Activated T-helper 1 cell treated with anti-CD3 and anti-CD28 coated beads, Interleukin-2, amount 50 U/mL, for 16 hours (primary cell): Measurements from ENCODE around the gene HOXB8.

Experiments used
- DNase-seq, 2 donors: peaks; one replicate each; pipeline ENCODE4 v3.0.0-alpha.2; 2020; ENCODE audit warnings: low read depth in 1 of 2, low spot score in 1 of 2

HOXB8 gene

DNA sequence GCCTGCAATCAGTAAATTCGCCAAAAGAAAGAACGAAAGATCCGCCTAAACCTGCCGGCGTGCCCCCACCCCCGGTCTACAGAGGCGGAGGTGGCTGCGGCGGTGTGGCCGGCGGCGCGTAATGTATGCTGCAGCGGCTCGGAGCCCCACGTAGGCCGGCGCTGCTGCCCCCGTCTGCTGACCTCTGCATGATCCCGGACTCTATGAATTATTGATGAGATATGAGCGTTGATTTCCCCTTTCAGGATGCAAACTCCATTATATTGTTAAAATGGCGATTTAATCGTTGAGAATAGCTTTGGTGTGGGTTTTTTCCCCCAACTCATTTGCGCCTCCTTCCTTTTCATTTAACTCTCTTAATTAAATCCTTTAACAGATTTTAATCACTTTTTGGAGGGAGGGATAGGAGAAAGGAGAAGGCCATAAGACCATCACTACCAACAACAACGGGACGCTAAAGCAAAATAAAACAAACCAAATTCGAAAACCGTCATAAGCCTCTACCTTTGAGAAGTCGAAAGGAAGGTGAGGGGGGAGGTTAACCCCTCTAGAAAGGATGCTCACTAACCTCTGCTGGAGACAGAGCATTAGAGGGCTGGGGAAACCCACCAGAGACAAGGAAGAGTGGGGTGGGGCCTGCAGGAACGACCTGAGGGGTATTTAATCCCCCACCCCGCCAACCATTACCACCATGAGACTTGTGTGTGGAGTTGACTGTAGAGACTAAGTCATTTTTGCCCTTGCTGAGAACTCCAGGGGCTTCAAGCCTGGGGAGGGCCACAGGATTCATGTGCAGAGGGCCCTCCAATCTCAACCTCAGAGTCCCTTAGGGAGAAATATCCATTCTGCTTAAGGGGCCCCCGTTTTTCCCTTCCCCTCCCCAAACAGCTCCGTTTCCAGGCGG lies 28.5 kb downstream of the HOXB8 start:
- DNase-seq: no peak

GRCh38 chr17:48584223-48584741 lies 30.8 kb downstream of the HOXB8 start:
- no peak for DNase-seq

GRCh38 chr17:48583708-48584222 lies 31.3 kb downstream of the HOXB8 start:
- DNase-seq: no peak

GRCh38 chr17:48582750-48583069 lies 32.4 kb downstream of the HOXB8 start:
- DNase-seq: no peak

- DNase-seq: no peak
Measured at GRCh38 chr17:48579760-48580554, 35.1 kb downstream of the HOXB8 start.

DNA sequence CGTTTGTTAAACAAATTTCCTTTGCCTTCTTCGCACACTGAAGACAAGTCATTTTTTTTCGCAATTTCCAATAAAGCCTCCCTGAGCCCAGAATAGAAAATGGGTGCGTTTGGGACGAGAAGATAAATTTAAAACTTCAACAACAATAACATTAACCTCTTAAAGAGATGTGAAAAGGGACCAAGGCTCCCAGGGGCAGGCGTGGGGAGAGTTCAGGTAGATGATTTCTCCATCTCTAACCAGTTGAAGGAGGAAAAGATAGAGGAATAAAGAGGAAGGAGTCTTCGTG lies 35.7 kb downstream of the HOXB8 start:
- DNase-seq: no peak

- no peak for DNase-seq
Measured at GRCh38 chr17:48578616-48579470, 36.2 kb downstream of the HOXB8 start.

- peak in 1 of 2 donors; percentile 44 for DNase-seq
Measured at GRCh38 chr17:48577946-48578615, 37.0 kb downstream of the HOXB8 start, which contains the start of gene HOXB4. TSS of gene HOXB4 (minus strand) at chr17:48578350. CDS start at chr17:48578319, 31 bp downstream.

GRCh38 chr17:48577330-48577945 lies 37.7 kb downstream of the HOXB8 start:
- DNase-seq: no peak

DNA sequence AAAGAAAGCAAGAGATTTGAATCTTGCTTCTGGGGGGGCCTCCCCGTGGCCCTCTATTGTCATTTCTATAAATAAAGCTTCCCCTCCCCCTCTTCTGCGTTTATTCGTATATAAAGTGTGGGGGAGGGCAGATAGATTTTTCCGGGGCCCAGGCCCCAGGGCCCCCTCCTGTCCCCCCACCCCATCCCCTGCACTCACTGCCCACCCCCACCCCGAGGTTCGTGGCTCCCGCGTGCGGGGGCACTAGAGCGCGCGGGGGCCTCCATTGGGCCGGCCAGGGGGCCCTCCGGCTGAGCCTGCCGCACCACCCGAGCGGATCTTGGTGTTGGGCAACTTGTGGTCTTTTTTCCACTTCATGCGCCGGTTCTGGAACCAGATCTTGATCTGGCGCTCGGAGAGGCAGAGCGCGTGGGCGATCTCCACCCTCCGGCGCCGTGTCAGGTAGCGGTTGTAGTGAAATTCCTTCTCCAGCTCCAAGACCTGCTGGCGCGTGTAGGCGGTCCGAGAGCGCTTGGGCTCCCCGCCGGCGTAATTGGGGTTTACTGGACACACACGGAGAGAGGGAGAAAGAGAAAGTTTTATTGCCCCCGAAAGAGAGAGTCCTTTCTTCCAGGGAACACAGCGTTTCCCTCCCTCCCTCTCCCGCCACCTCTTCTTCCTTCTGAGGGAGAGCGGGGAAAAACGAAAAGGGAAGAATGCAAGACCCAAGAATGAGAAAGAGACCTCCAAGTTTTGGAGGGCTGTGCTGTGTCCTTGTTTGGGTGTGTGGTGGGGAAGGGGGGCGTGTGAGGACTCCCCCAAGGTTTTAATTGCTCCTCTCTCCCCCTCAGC lies 38.4 kb downstream of the HOXB8 start:
- no peak for DNase-seq

GRCh38 chr17:48575673-48576478 lies 39.2 kb downstream of the HOXB8 start:
- DNase-seq: no peak

DNA sequence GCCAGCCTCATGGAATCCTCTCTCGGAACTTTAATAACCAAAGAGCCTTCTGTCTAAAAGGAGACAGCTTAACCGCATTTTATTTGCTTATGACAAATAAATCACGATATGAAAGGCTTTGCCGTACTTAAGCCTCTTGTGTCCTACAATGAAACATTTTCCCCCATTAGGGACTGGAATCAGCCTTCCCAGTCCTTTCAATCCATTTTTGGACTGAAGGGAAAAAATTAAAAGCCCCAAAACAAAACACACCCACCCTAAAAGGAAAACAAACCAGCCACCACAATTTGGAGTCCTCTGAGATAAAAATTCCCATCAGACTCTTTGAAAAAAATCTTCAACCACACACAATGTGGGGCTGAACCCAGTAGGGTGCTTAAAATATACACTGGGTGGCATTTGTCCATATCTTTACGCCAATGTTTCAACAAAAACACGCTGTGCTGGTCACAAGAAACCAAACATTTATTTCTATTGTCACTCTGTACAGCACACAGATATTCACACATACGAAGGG lies 40.0 kb downstream of the HOXB8 start:
- no peak for DNase-seq

- DNase-seq: no peak
Measured at GRCh38 chr17:48574505-48575065, 40.5 kb downstream of the HOXB8 start.

DNA sequence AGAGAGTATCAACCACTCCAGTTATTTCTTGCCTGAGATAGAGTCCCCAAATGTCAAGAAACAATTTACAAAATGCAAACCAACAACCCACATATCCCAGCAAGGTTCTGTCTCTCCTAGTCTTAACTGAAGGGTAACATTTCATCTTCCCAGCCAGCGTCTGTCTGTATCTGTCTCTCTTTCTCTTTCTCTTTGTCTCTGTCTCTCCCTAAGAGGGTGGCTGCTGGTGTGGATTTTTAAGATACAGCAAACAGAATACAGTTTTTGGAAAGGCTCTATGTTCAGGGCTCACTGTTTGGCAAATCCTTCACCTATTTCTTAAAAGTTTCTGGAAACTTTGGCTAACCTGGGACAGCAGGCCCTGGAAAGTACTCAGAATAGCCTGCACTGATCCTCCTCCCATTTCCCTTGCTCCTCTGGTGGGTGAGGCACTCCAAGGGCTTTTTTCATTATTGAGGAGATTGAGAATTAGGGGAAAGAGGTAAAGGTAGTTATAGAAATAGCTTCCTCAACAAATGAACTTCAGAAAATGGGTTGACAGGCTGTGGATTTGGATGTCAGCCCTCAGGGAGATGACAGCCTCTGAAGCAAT lies 43.2 kb downstream of the HOXB8 start:
- no peak for DNase-seq

GRCh38 chr17:48571024-48571818 lies 43.9 kb downstream of the HOXB8 start:
- no peak for DNase-seq

DNA sequence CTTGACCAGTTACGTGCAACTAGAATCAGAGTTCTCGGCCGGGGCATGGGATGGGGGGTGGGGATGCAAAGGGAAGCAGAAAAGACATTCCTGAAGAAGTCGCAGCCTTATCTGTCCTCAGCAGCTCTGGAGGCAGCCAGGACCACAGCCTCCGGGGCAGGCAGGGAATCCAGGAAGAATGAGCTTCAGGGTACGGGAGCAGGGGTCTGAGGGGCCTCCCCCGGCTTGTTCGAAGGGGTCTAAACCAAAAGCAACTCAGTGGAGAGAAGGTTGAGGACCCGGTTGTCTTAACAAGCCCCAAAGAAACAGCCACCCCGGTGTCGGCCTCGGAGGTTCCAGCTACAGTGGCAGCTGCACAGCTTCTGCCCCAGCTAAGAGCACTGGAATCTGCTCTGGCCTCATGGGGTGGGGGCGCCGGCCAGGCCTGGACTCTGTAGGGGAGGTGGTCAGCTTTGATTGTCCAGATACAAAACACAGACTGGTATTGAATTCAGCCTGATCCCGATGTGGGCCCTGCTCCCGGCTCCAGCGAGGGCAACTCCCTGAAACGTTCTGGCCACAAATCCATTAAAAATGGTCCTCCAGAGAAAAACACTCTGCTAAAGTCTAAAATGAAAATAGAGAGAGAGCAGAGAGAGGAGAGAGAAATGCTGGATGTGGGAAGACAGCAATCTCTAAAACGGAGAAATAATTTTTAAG lies 44.6 kb downstream of the HOXB8 start:
- no peak for DNase-seq
